Fibroblast of lung (primary cell): Measurements from ENCODE around the gene GABPB1.

Source experiments
- EZH2 ChIP-seq: IDR thresholded peaks from 2 replicates; pipeline ENCODE4 v1.5.1; 2012; ENCODE audit warnings: low read length, control low read depth, mild to moderate bottlenecking; ENCODE audit errors: missing control alignments
- TF ChIP-seq, protein P1 (sequence below), 2 donors: IDR thresholded peaks in 1 of 2; conservative IDR thresholded peaks in 1 of 2; 1 replicate in 1 of 2; 2 replicates in 1 of 2; pipeline ENCODE4 v1.5.1; 2011 to 2012; ENCODE audit warnings: low read length in 2 of 2, control low read depth in 1 of 2, inconsistent platforms in 1 of 2, low read depth in 1 of 2, mild to moderate bottlenecking in 1 of 2

DNA sequence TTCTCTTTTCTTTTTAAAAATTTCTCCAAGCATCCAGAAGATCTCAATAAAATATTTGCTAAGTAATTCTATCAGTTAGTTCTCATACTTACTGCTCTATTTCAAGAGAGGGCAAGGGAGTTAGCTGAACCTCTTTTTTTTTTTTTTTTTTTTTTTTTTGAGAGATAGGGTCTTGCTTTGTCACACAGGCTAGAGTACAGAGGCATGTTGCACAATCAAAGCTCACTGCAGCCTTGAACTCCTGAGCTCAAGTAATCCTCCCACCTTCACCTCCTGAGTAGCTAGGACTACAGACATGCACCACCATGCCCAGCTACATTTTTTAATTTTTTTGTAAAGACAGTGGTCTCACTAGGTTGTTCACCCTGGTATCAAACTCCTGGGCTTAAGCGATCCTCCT lies 110.8 kb downstream of the GABPB1 start:
- TF ChIP-seq, protein P1, sequence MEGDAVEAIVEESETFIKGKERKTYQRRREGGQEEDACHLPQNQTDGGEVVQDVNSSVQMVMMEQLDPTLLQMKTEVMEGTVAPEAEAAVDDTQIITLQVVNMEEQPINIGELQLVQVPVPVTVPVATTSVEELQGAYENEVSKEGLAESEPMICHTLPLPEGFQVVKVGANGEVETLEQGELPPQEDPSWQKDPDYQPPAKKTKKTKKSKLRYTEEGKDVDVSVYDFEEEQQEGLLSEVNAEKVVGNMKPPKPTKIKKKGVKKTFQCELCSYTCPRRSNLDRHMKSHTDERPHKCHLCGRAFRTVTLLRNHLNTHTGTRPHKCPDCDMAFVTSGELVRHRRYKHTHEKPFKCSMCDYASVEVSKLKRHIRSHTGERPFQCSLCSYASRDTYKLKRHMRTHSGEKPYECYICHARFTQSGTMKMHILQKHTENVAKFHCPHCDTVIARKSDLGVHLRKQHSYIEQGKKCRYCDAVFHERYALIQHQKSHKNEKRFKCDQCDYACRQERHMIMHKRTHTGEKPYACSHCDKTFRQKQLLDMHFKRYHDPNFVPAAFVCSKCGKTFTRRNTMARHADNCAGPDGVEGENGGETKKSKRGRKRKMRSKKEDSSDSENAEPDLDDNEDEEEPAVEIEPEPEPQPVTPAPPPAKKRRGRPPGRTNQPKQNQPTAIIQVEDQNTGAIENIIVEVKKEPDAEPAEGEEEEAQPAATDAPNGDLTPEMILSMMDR (conservative IDR thresholded peaks at IDR 0.05 in 1 of 2, IDR thresholded peaks at IDR 0.05 in 1 of 2; ENCODE audit: low read depth in 1 of 2, low read length in 2 of 2), result no peak
- TF ChIP-seq EZH2, result no peak
